IPS-18a (cell line): ENCODE measurements around the gene JPH2.
"Not testable (repeated sequence)": the region's sequence is repeated elsewhere in the genome, so short reads cannot be mapped to it uniquely, and the experiment has no call there.

Experiments
- H3K27ac ChIP-seq: one replicate; pipeline ENCODE4 v1.5.1; 2013; ENCODE audit warnings: low read length
- H3K27me3 ChIP-seq: one replicate; pipeline ENCODE4 v1.6.1; 2013; ENCODE audit warnings: mild to moderate bottlenecking, low read length; ENCODE audit not compliant: control insufficient read depth, insufficient read depth
- H3K36me3 ChIP-seq: one replicate; pipeline ENCODE4 v1.6.1; 2013; ENCODE audit warnings: low read depth, low read length; ENCODE audit not compliant: control insufficient read depth
- H3K4me1 ChIP-seq: one replicate; pipeline ENCODE4 v1.6.1; 2013; ENCODE audit warnings: low read depth, low read length; ENCODE audit not compliant: control insufficient read depth
- H3K4me3 ChIP-seq: one replicate; pipeline ENCODE4 v1.5.1; 2013; ENCODE audit warnings: low read length
- H3K9ac ChIP-seq: one replicate; pipeline ENCODE4 v1.6.1; 2013; ENCODE audit warnings: mild to moderate bottlenecking, low read length, moderate library complexity
- H3K9me3 ChIP-seq: one replicate; pipeline ENCODE4 v1.6.1; 2013; ENCODE audit warnings: low read depth, low read length; ENCODE audit not compliant: control insufficient read depth

JPH2 gene

DNA sequence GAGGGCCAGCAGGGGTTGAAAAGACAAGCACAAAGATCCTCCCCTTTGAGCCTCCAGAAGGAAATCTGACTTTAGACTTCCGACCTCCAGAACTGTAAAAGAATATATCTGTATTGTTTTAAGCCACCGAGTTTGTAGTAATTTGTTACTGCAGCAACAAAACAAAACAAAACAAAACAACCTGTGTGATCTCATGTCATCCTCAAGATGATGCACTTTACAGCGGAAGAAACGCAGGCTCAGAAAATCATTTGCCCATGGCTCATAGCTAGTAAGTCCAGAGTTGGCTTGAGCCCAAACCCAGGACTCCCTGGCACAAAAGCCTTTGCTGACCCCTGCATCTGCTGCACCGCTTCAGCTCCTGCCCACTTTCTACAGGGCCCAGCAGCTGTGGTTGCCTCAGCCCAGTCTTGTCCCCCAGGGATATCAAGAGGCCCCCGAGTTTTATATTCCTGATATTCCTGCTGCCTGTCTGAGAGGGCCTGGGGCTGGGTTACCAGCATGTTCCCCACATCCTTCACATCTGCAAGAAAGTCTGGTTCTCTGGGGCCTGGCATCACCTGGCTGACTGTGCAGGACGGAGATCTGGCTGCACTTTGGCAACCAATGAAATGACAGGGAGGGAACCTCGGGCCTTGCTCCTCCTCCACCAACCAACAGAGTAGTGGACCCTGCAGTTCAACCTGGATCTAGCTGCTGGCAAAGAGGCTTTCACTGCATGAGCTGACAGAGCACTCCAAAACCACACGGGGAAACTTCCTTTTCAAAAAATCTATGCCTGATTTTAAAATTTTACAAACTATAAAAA, 56.9 kb downstream of the JPH2 start:
- no peak overlapping the region for H3K4me3 ChIP-seq
- H3K4me1 ChIP-seq: no peaks in the 10 kb centered on the region
- H3K36me3 ChIP-seq: no peaks in the 10 kb centered on the region
- H3K27ac ChIP-seq: no peak overlapping the region
- H3K9ac ChIP-seq: no peak overlapping the region
- H3K27me3 ChIP-seq: no peaks in the 10 kb centered on the region
- no peaks in the 10 kb centered on the region for H3K9me3 ChIP-seq

DNA sequence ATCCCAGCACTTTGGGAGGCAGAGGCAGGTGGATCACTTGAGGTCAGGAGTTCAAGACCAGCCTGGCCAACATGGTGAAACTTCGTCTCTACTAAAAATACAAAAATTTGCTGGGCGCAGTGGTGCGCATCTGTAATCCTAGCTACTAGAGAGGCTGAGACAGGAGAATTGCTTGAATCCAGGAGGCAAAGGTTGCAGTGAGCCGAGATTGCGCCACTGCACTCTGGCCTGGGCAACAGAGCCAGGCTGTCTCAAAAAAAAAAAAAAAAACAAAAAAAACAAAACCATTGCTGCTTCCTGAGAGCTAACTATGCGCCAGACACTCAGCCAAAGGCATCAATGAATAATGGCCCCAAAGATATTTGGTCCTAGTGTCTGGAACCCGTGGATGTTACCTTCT, 57.7 kb downstream of the JPH2 start:
- not testable (repeated sequence) for H3K4me1 ChIP-seq, H3K9me3 ChIP-seq, H3K4me3 ChIP-seq, H3K27me3 ChIP-seq, H3K9ac ChIP-seq, H3K27ac ChIP-seq, H3K36me3 ChIP-seq

DNA sequence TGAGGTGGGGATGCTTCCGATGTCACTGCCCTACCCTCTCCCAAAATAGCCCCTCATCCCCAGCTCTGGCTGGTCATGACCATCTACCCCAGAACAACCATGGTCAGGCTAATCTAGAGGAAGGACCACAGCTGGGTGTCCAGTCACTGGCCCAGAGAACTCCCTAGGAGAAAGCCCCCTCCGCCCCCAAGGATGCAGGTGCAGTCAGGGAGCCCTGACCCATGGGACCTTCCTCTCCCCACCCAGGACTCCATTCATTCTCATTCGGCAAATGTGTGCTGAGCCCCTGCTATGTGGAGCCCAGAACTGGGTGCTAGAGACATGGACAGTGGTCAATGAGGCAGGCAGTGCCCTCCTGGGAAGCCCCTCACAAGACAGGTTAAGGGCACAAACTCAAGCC, 60.5 kb downstream of the JPH2 start:
- Histone ChIP-seq H3K27ac (no peak overlapping the region), H3K4me1 (no peaks in the 10 kb centered on the region), H3K9me3 (no peaks in the 10 kb centered on the region), H3K4me3 (no peak overlapping the region), H3K36me3 (no peaks in the 10 kb centered on the region), H3K27me3 (no peaks in the 10 kb centered on the region), H3K9ac (no peak overlapping the region)

DNA sequence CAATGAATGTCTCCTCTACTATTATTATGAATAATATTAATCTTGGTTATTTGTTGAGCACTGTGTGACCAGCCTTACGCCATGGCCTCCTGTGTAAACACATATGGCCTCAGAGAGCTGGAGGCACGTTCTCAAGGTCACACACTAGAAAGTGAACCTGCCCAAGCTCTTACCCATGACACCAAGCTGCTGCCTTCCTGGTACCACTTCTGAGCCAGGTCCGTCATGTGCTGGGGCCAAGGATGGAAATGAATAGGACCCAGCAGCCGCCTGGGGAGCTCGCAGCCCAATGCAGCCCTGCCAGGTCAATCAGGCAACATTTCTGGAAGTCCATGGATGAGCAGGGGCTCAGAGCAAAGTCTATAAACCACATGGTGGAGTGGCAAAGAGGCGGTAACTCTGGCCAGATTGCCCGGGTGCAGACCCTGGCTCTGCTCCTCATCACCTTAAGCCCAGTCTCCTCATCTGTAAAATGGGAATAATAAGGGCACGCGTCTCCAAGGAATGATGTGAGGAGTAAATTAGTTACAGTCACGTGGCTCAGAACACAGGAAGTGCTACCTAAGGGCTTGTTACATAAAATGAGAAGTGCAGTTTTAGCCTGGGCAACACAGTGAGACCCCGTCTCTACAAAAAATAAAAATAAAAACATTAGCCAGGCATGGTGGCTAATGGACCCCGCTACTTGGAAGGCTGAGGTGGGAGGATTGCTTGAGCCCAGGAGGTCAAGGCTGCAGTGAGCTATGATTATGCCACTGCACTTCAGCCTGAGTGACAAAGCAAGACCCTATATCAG, 61.5 kb downstream of the JPH2 start:
- Histone ChIP-seq H3K36me3 (no peaks in the 10 kb centered on the region), H3K9ac (no peak overlapping the region), H3K9me3 (no peaks in the 10 kb centered on the region), H3K27ac (no peak overlapping the region), H3K4me1 (no peaks in the 10 kb centered on the region), H3K27me3 (no peaks in the 10 kb centered on the region), H3K4me3 (no peak overlapping the region)

DNA sequence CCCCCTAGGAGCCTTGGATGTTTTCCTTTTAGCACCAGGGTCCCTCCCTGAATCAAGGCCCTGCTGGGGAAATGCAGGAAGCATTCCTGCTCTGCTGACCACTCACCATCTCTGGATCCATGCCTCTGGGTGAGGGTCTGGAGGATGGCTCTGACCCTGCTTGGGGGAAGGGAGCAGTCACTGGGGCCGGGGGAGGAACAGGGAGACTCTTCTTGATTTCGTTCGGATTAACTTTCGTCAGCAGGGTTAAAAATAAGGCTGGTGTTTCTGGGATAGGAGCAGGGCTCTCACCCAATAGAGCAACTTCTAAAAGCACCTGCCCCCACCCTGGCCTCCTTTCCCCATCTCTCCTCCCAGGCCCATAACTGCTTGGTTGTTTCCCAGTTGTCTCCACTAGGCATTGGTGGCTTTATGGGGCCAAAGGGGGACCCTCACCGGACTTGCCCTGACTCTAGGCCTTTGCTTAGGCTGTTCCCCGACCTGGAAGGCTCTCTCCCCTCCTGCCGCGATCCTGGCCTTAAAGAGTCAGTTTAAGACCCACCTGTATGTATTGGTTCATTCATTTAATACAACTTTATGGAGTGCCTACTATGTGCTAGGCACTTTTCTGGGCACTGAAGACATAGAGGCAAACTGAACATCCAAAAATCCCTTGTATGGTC, 63.0 kb downstream of the JPH2 start:
- H3K27ac ChIP-seq: no peak overlapping the region
- no peaks in the 10 kb centered on the region for H3K4me1 ChIP-seq
- H3K9me3 ChIP-seq: no peaks in the 10 kb centered on the region
- H3K36me3 ChIP-seq: no peaks in the 10 kb centered on the region
- no peak overlapping the region for H3K9ac ChIP-seq
- H3K27me3 ChIP-seq: no peaks in the 10 kb centered on the region
- no peak overlapping the region for H3K4me3 ChIP-seq

DNA sequence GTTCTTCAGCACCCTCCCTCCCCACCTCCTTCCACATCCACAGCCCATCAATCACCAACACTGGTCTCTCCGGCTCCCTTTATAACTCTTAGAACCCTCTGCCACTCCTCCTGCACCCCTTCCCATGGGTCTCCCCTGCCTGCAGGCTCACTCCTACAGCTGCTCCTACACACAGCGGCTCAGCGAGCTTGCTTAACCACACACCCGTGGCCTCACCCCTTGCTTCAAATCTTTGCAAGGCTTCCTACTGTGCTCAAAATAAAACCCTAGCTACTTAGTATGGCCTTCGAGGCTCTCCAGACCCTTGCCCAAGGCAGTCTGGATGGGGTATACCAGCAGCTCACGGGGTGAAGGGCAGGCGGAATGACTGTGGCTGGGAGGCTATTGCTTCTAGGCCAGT, 63.7 kb downstream of the JPH2 start:
- no peak overlapping the region for H3K27ac ChIP-seq
- H3K27me3 ChIP-seq: no peaks in the 10 kb centered on the region

DNA sequence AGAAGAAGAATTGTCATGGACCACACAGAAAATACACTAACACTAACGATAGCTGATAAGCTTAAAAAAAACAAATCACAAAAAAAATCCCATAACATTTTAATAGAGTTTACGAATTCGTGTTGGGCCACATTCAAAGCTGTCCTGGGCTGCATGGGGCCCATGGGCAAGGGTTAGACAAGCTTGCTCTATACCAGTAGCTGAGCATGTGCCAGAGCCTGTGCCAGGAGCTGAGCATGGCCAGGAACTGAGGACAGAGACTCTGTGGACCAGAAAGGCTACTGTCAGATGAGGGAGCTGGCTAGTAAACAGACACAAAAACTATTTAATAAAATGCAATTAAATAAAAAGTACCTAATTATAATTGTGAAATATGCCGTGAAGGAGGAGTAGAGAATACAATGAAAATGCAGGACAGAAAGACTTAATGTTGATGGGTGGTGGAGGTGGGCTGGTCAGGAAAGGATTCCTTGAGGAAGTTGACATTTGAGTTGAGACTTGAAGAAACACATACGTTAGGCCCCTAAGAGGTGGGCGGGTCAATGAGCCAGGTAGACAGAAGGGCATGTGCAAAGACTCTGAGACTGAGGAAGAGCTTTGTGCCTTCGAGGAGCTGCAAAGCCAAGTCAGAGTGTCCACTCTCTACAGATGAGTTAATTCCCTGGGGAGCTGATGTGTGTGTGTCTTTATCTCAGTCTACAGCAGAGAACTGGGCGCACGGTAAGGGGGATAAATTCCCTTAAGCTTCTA, 66.1 kb downstream of the JPH2 start:
- Histone ChIP-seq H3K9ac (no peak overlapping the region), H3K27me3 (no peaks in the 10 kb centered on the region), H3K9me3 (no peaks in the 10 kb centered on the region), H3K4me1 (no peaks in the 10 kb centered on the region), H3K36me3 (no peaks in the 10 kb centered on the region), H3K4me3 (no peak overlapping the region), H3K27ac (no peak overlapping the region)

More for the DNA sequence above, 63.7 kb downstream of the JPH2 start:
- Histone ChIP-seq H3K36me3 (no peaks in the 10 kb centered on the region), H3K9ac (no peak overlapping the region), H3K4me3 (no peak overlapping the region), H3K9me3 (no peaks in the 10 kb centered on the region), H3K4me1 (no peaks in the 10 kb centered on the region)

DNA sequence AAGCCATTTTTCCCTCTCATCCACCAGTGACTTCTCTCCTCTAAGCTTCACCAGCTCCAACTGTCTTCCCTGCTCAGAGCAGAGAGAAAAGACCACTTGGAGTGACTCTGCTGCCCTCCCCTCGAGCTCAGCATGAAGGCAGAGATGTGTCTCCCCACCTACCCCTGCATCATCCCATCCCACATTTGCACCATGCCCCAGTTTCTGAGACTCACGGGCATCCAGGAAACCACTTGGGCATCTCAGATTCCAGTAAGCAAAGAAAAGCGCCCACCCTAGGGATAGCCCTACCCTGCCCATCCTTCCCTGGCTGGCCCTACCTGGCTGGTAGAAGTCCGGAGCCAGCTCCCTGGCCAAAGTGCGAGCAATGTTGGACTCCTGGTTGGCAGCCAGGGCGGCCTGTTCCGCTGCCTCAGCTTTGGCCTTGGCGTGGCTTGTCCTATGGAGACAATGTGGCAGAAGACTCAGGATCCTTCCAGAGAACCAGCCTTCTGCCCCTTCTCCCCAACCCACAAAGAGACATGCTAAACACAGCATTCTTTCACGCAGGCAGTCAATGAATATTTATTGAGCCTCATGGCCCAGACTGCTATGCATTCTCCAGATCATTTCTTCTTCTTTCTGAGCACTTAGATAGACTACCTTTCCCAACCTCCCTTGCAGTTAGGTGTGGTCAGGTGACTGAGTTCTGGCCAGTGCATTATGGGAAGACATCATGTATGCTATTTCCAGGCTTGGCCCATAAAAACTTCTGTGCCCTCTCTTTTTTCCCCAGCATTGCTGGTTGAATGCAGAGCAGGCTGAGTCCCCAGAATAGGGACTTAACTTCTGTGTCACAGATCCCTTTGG, 68.6 kb downstream of the JPH2 start:
- H3K4me1 ChIP-seq: no peaks in the 10 kb centered on the region
- H3K9me3 ChIP-seq: no peaks in the 10 kb centered on the region
- H3K27me3 ChIP-seq: no peaks in the 10 kb centered on the region
- no peak overlapping the region for H3K4me3 ChIP-seq
- no peak overlapping the region for H3K27ac ChIP-seq
- no peak overlapping the region for H3K9ac ChIP-seq
- no peaks in the 10 kb centered on the region for H3K36me3 ChIP-seq

DNA sequence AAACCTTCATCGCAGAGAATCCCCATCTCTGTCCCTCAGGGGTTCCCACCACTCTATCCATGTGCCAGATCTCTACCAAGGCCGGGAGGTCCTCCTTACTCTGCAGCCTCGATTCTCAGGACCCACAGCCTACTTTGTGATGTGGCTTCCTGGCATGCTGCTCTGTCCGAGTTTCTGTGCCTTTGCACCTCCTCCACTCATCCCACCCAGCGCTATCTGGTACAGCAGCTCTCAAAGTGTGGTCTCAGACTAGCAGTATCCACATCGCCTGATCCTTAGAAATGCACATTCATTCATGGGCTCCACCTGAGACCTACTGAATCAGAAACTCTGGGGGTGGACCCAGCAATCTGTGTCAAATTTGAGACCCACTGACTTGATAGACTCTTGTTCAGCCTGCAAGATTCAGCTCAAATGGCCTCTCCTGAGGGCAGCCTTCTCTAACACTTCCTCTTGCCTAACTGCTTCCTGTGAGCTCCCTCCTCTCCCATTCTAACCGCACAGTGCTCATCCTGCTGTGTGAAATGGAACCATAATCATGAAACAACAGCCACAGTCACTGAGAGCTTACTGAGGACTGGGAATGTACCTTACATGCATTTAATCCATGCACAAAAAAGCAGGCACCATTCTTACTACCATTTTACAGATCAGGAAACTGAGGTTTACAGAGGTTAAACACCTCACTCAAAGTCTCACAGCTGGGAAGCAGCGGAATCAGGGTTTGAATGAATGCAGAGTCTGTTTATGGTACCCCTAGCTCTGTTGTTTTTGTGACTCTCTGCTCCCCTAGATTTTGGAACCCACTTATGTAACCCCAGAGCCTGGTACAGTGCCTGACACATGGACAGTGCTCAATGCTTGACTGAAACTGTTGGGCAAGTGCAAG, 69.4 kb downstream of the JPH2 start:
- Histone ChIP-seq H3K9ac (no peak overlapping the region), H3K4me1 (no peaks in the 10 kb centered on the region), H3K4me3 (no peak overlapping the region), H3K27me3 (no peaks in the 10 kb centered on the region), H3K36me3 (no peaks in the 10 kb centered on the region), H3K27ac (no peak overlapping the region), H3K9me3 (no peaks in the 10 kb centered on the region)
